WTC11 (cell line): Measurements from ENCODE around the gene PI4KB. TPM values are rescaled to one million over a fixed set of nuclear protein-coding genes. Genes with fewer than 3 reads are reported as not detected.

Source experiments
- ATAC-seq: fragments of 200-7000 bp; cut with Tn5 transposase; 2 replicates; pipeline ENCODE4 v1.10.0; 2021; ENCODE audit warnings: mild to moderate bottlenecking, moderate library complexity
- CTCF ChIA-PET: fragments of 300-600 bp; sonication (Branson Sonifier 250); formaldehyde crosslinking; loops from one replicate; lab custom pipeline; 2021; ENCODE audit warnings: antibody characterized with exemption; lab: Charles Lee
- POLR2A ChIA-PET: fragments of 350-600 bp; sonication (Branson Sonifier 250); formaldehyde crosslinking; loops from one replicate; lab custom pipeline; 2021; ENCODE audit warnings: antibody characterized with exemption; lab: Charles Lee
- DNase-seq: peaks from one replicate; pipeline ENCODE4 v3.0.0; 2021; ENCODE audit warnings: low spot score
- H3K27ac Mint-ChIP-seq: 2 replicates; pipeline ENCODE4 v1.8.0; 2021; ENCODE audit warnings: mixed read lengths
- H3K27me3 Mint-ChIP-seq: 2 replicates; pipeline ENCODE4 v1.8.0; 2021; ENCODE audit warnings: low read depth, mild to moderate bottlenecking, moderate library complexity, mixed read lengths
- H3K36me3 Mint-ChIP-seq: 2 replicates; pipeline ENCODE4 v1.8.0; 2021; ENCODE audit warnings: mixed read lengths
- H3K4me1 Mint-ChIP-seq: 2 replicates; pipeline ENCODE4 v1.8.0; 2022; ENCODE audit warnings: mixed read lengths
- H3K4me3 Mint-ChIP-seq: 2 replicates; pipeline ENCODE4 v1.8.0; 2021; ENCODE audit warnings: mild to moderate bottlenecking, moderate library complexity, mixed read lengths
- H3K9me3 Mint-ChIP-seq: 2 replicates; pipeline ENCODE4 v1.8.0; 2021; ENCODE audit warnings: mixed read lengths
- ARID4B ChIP-seq: sonication (generic); formaldehyde crosslinking; IDR thresholded peaks from 2 replicates; pipeline ENCODE4 v1.8.0; 2023; ENCODE audit warnings: missing genetic modification reagents, mild to moderate bottlenecking, borderline replicate concordance
- CBFB ChIP-seq: sonication (generic); formaldehyde crosslinking; IDR thresholded peaks from 2 replicates; pipeline ENCODE4 v1.8.1; 2022; ENCODE audit warnings: mild to moderate bottlenecking, low read depth, missing genetic modification reagents
- CREB1 ChIP-seq: sonication (generic); formaldehyde crosslinking; IDR thresholded peaks from 2 replicates; pipeline ENCODE4 v1.8.0; 2023; ENCODE audit warnings: mild to moderate bottlenecking, missing genetic modification reagents
- CREM ChIP-seq: sonication (generic); formaldehyde crosslinking; IDR thresholded peaks from 2 replicates; pipeline ENCODE4 v1.8.1; 2022; ENCODE audit warnings: mild to moderate bottlenecking, missing genetic modification reagents, moderate library complexity
- E2F1 ChIP-seq: sonication (generic); formaldehyde crosslinking; IDR thresholded peaks from 2 replicates; pipeline ENCODE4 v1.8.0; 2022; ENCODE audit warnings: mild to moderate bottlenecking, missing genetic modification reagents
- E2F5 ChIP-seq: sonication (generic); formaldehyde crosslinking; IDR thresholded peaks from 2 replicates; pipeline ENCODE4 v1.8.1; 2022; ENCODE audit warnings: mild to moderate bottlenecking, moderate library complexity, missing genetic modification reagents
- ELF4 ChIP-seq: sonication (generic); formaldehyde crosslinking; IDR thresholded peaks from 2 replicates; pipeline ENCODE4 v1.8.1; 2022; ENCODE audit warnings: low read depth, mild to moderate bottlenecking, moderate library complexity, missing genetic modification reagents
- FOXK1 ChIP-seq: sonication (generic); formaldehyde crosslinking; IDR thresholded peaks from 2 replicates; pipeline ENCODE4 v1.8.0; 2022; ENCODE audit warnings: mild to moderate bottlenecking, moderate library complexity, missing genetic modification reagents
- FOXP1 ChIP-seq: sonication (generic); formaldehyde crosslinking; IDR thresholded peaks from 2 replicates; pipeline ENCODE4 v1.8.0; 2022; ENCODE audit warnings: missing genetic modification reagents, mild to moderate bottlenecking, moderate library complexity, borderline replicate concordance
- NFE2L1 ChIP-seq: sonication (generic); formaldehyde crosslinking; IDR thresholded peaks from 2 replicates; pipeline ENCODE4 v1.8.1; 2023; ENCODE audit warnings: missing genetic modification reagents
- OVOL2 ChIP-seq: fragments of 250-450 bp; sonication (Bioruptor Pico); IDR thresholded peaks from 2 replicates; pipeline ENCODE4 v1.9.0; 2021; ENCODE audit warnings: mild to moderate bottlenecking, borderline replicate concordance
- PRRX2 ChIP-seq: fragments of 250-450 bp; sonication (Bioruptor Pico); IDR thresholded peaks from 2 replicates; pipeline ENCODE4 v1.8.0; 2021; ENCODE audit warnings: mild to moderate bottlenecking
- SP1 ChIP-seq: sonication (generic); formaldehyde crosslinking; conservative IDR thresholded peaks from 2 replicates; pipeline ENCODE4 v1.8.1; 2022; ENCODE audit warnings: missing genetic modification reagents
- STAT6 ChIP-seq: sonication (generic); formaldehyde crosslinking; conservative IDR thresholded peaks from 2 replicates; pipeline ENCODE4 v1.8.1; 2023; ENCODE audit warnings: mild to moderate bottlenecking, low read depth, missing genetic modification reagents, moderate library complexity
- TP53 ChIP-seq: sonication (generic); formaldehyde crosslinking; IDR thresholded peaks from 2 replicates; pipeline ENCODE4 v1.8.1; 2023; ENCODE audit warnings: mild to moderate bottlenecking, missing genetic modification reagents
- ZNF317 ChIP-seq: sonication (generic); formaldehyde crosslinking; IDR thresholded peaks from 2 replicates; pipeline ENCODE4 v1.8.1; 2023; ENCODE audit warnings: low read depth, mild to moderate bottlenecking, moderate library complexity, missing genetic modification reagents, borderline replicate concordance
- ZNF396 ChIP-seq: fragments of 250-450 bp; sonication (Bioruptor Pico); IDR thresholded peaks from 2 replicates; pipeline ENCODE4 v1.8.0; 2021; ENCODE audit warnings: mild to moderate bottlenecking, moderate library complexity, borderline replicate concordance
- ZNF423 ChIP-seq: fragments of 250-450 bp; sonication (Bioruptor Pico); IDR thresholded peaks from 2 replicates; pipeline ENCODE4 v2.1.2; 2022; ENCODE audit warnings: mild to moderate bottlenecking, moderate library complexity
- total RNA-seq: library from RNA; stranded (reverse); gene quantifications from 3 replicates; pipeline ENCODE4 v1.2.3, GENCODE V29; 2021

PI4KB gene
- total RNA-seq, 1 experiment from 2014 or later = 33.6 TPM

- H3K4me1 Mint-ChIP-seq = peaks cover 4% of the 10 kb centered on the region
- POLR2A ChIA-PET = no interaction called here
- no peak for TF ChIP-seq ZNF423
- no peak for TF ChIP-seq E2F5
- no peak for TF ChIP-seq E2F1
- TF ChIP-seq ZNF317 (CRISPR knock-in tag) = no peak
- no peak for TF ChIP-seq FOXP1 (CRISPR knock-in tag)
- TF ChIP-seq ZNF396 (CRISPR knock-in tag) = no peak
- TF ChIP-seq ELF4 (CRISPR knock-in tag) = no peak
- no peak for TF ChIP-seq ARID4B (CRISPR knock-in tag)
- no peak for TF ChIP-seq STAT6 (CRISPR knock-in tag)
- TF ChIP-seq TP53 (CRISPR knock-in tag) = no peak
- no peak for TF ChIP-seq FOXK1 (CRISPR knock-in tag)
- TF ChIP-seq OVOL2 = no peak
- no peak for TF ChIP-seq CBFB (CRISPR knock-in tag)
- TF ChIP-seq NFE2L1 (CRISPR knock-in tag) = no peak
- TF ChIP-seq SP1 (CRISPR knock-in tag) = no peak
- TF ChIP-seq PRRX2 (CRISPR knock-in tag) = no peak
- no peak for TF ChIP-seq CREM
- TF ChIP-seq CREB1 (CRISPR knock-in tag) = no peak
These were observed 11.5 kb downstream of the PI4KB start for GRCh38 chr1:151315565-151316235.

More at GRCh38 chr1:151315565-151316235, 11.5 kb downstream of the PI4KB start:
- CTCF ChIA-PET = interaction anchor here (1.8 to 2.3 kb wide), 2 partner anchors 15 to 25 kb away, joined by 7 to 9 read pairs; no protein-coding TSS in a partner anchor
- DNase-seq (no peak), ATAC-seq (no peak)
- H3K27ac Mint-ChIP-seq = peak overlapping the region; percentile 37; the same call in 1 of the 2 replicates
- H3K36me3 Mint-ChIP-seq = peaks cover 11% of the 10 kb centered on the region
- no peaks in the 10 kb centered on the region for H3K27me3 Mint-ChIP-seq
- H3K4me3 Mint-ChIP-seq = no peak overlapping the region
- no peaks in the 10 kb centered on the region for H3K9me3 Mint-ChIP-seq
